ENCODE measurements around the gene FBXL12. TPM values are rescaled to one million over a fixed set of nuclear protein-coding genes. Genes with fewer than 3 reads are reported as not detected.
"Not testable (repeated sequence)": the region's sequence is repeated elsewhere in the genome, so short reads cannot be mapped to it uniquely, and the experiment has no call there.

Gene FBXL12
- total RNA-seq, 1 experiment from 2014 or later: 21.9 TPM

DNA sequence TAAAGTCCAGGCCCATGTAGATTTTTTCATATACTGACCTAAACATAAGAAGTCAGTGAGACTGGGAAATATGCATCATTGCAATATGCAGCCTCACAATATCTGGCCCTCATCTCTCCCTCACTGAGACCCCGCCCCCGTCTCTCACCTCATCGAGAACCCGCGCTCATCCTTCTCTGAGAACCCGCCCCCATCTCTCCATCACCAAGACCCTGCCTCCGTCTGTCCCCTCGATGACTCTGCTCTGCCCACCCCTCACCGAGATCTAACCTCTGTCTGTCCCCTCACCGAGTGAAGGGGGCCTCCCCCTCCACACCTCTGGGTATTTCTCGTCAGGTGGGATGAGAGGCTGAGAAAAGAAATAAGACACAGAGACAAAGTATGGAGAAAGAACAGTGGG, 29.8 kb downstream of the FBXL12 start:
- TF ChIP-seq EZH2 (IDR thresholded peaks at IDR 0.05) (no peak), CBX3 (IDR thresholded peaks at IDR 0.05; ENCODE audit: low read depth) (no peak), EZH2phosphoT487 (IDR thresholded peaks at IDR 0.05; ENCODE audit: borderline replicate concordance) (no peak), SP1 (IDR thresholded peaks at IDR 0.05; ENCODE audit: low read depth) (no peak), ZFX (IDR thresholded peaks at IDR 0.05) (no peak), POLR2AphosphoS5 (IDR thresholded peaks at IDR 0.05; ENCODE audit: low read depth, low read length) (no peak), ZNF274 (IDR thresholded peaks at IDR 0.05; ENCODE audit: low read depth, low read length) (no peak)
- TF ChIP-seq, protein P1, sequence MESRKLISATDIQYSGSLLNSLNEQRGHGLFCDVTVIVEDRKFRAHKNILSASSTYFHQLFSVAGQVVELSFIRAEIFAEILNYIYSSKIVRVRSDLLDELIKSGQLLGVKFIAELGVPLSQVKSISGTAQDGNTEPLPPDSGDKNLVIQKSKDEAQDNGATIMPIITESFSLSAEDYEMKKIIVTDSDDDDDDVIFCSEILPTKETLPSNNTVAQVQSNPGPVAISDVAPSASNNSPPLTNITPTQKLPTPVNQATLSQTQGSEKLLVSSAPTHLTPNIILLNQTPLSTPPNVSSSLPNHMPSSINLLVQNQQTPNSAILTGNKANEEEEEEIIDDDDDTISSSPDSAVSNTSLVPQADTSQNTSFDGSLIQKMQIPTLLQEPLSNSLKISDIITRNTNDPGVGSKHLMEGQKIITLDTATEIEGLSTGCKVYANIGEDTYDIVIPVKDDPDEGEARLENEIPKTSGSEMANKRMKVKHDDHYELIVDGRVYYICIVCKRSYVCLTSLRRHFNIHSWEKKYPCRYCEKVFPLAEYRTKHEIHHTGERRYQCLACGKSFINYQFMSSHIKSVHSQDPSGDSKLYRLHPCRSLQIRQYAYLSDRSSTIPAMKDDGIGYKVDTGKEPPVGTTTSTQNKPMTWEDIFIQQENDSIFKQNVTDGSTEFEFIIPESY (IDR thresholded peaks at IDR 0.05; ENCODE audit: extremely low read depth, insufficient replicate concordance, low read length): no peak
- TF ChIP-seq, protein P2, sequence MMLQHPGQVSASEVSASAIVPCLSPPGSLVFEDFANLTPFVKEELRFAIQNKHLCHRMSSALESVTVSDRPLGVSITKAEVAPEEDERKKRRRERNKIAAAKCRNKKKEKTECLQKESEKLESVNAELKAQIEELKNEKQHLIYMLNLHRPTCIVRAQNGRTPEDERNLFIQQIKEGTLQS (IDR thresholded peaks at IDR 0.05): no peak
- TF ChIP-seq, protein P3, sequence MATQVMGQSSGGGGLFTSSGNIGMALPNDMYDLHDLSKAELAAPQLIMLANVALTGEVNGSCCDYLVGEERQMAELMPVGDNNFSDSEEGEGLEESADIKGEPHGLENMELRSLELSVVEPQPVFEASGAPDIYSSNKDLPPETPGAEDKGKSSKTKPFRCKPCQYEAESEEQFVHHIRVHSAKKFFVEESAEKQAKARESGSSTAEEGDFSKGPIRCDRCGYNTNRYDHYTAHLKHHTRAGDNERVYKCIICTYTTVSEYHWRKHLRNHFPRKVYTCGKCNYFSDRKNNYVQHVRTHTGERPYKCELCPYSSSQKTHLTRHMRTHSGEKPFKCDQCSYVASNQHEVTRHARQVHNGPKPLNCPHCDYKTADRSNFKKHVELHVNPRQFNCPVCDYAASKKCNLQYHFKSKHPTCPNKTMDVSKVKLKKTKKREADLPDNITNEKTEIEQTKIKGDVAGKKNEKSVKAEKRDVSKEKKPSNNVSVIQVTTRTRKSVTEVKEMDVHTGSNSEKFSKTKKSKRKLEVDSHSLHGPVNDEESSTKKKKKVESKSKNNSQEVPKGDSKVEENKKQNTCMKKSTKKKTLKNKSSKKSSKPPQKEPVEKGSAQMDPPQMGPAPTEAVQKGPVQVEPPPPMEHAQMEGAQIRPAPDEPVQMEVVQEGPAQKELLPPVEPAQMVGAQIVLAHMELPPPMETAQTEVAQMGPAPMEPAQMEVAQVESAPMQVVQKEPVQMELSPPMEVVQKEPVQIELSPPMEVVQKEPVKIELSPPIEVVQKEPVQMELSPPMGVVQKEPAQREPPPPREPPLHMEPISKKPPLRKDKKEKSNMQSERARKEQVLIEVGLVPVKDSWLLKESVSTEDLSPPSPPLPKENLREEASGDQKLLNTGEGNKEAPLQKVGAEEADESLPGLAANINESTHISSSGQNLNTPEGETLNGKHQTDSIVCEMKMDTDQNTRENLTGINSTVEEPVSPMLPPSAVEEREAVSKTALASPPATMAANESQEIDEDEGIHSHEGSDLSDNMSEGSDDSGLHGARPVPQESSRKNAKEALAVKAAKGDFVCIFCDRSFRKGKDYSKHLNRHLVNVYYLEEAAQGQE (IDR thresholded peaks at IDR 0.05; ENCODE audit: low read depth): no peak
- TF ChIP-seq, protein P4, sequence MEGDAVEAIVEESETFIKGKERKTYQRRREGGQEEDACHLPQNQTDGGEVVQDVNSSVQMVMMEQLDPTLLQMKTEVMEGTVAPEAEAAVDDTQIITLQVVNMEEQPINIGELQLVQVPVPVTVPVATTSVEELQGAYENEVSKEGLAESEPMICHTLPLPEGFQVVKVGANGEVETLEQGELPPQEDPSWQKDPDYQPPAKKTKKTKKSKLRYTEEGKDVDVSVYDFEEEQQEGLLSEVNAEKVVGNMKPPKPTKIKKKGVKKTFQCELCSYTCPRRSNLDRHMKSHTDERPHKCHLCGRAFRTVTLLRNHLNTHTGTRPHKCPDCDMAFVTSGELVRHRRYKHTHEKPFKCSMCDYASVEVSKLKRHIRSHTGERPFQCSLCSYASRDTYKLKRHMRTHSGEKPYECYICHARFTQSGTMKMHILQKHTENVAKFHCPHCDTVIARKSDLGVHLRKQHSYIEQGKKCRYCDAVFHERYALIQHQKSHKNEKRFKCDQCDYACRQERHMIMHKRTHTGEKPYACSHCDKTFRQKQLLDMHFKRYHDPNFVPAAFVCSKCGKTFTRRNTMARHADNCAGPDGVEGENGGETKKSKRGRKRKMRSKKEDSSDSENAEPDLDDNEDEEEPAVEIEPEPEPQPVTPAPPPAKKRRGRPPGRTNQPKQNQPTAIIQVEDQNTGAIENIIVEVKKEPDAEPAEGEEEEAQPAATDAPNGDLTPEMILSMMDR (IDR thresholded peaks at IDR 0.05 in 2 of 3, conservative IDR thresholded peaks at IDR 0.05 in 1 of 3; ENCODE audit: borderline replicate concordance in 1 of 3, insufficient read depth in 1 of 3, low read depth in 2 of 3, low read length in 2 of 3): no peak

DNA sequence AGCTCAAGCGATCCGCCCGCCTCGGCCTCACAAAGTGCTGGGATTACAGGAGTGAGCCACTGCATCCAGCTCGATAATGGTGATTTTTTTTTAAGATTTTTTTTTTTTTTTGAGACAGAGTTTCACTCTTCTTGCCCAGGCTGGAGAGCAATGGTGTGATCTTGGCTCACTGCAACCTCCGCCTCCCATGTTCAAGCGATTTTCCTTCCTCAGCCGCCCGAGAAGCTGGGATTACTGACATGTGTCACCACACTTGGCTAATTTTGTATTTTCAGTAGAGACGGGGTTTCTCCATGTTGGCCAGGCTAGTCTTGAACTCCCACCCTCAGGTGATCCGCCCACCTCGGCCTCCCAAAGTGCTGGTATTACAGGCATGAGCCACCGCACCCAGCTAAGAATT, 30.3 kb downstream of the FBXL12 start:
- BruUV-seq (replicated peaks); H3K79me2 ChIP-seq (ENCODE audit: insufficient read depth, low read length); H3K9me2 ChIP-seq (ENCODE audit: insufficient read depth); RAD21 ChIA-PET (ENCODE audit: low non-redundant PET in 1 of 2, low total read pairs in 2 of 2, uncharacterized antibody in 2 of 2, unreplicated experiment in 2 of 2); ATAC-seq; H2AFZ ChIP-seq (ENCODE audit: low read depth, low read length, poor library complexity, severe bottlenecking); H3K9ac ChIP-seq (ENCODE audit: low read length); H4K20me1 ChIP-seq (ENCODE audit: insufficient read depth); intact Hi-C loops (cut with micrococcal nuclease); H3K4me2 ChIP-seq (ENCODE audit: low read length); CTCF ChIA-PET; H3K4me1 ChIP-seq (ENCODE audit: control insufficient read depth in 1 of 2, insufficient read depth in 2 of 2, low read length in 2 of 2); DNase-seq (ENCODE audit: low read depth, low spot score); H3K36me3 ChIP-seq (ENCODE audit: control insufficient read depth in 1 of 2, insufficient read depth in 2 of 2, low read length in 2 of 2); H3K4me3 ChIP-seq (replicated peaks in 1 of 2; ENCODE audit: low read depth in 1 of 2, low read length in 2 of 2); H3K27me3 ChIP-seq (ENCODE audit: insufficient read depth, low read length); H3K27ac ChIP-seq (ENCODE audit: low read depth, low read length); POLR2A ChIA-PET; H3K9me3 ChIP-seq (ENCODE audit: control insufficient read depth in 1 of 2, insufficient read depth in 1 of 2, low read depth in 1 of 2, low read length in 2 of 2): not testable (repeated sequence)

More for the DNA sequence above, 29.8 kb downstream of the FBXL12 start:
- ATAC-seq (no peak), DNase-seq (ENCODE audit: low read depth, low spot score) (no peak)
- Histone ChIP-seq H3K27me3 (ENCODE audit: insufficient read depth, low read length) (no peaks in the 10 kb centered on the region), H3K36me3 (ENCODE audit: control insufficient read depth in 1 of 2, insufficient read depth in 2 of 2, low read length in 2 of 2) (no peaks in the 10 kb centered on the region), H3K79me2 (ENCODE audit: insufficient read depth, low read length) (no peaks in the 10 kb centered on the region), H3K4me1 (ENCODE audit: control insufficient read depth in 1 of 2, insufficient read depth in 2 of 2, low read length in 2 of 2) (peaks cover 2 to 7% of the 10 kb centered on the region in 2 experiments; a peak in 2 of 4 replicates), H3K9ac (ENCODE audit: low read length) (no peak overlapping the region), H3K9me2 (ENCODE audit: insufficient read depth) (no peaks in the 10 kb centered on the region), H3K4me2 (ENCODE audit: low read length) (no peak overlapping the region), H4K20me1 (ENCODE audit: insufficient read depth) (no peaks in the 10 kb centered on the region), H3K27ac (ENCODE audit: low read depth, low read length) (no peak overlapping the region), H3K9me3 (ENCODE audit: control insufficient read depth in 1 of 2, insufficient read depth in 1 of 2, low read depth in 1 of 2, low read length in 2 of 2) (peaks cover 0 to 9% of the 10 kb centered on the region in 2 experiments; a peak in 2 of 4 replicates), H2AFZ (ENCODE audit: low read depth, low read length, poor library complexity, severe bottlenecking) (no peak overlapping the region), H3K4me3 (replicated peaks in 1 of 2; ENCODE audit: low read depth in 1 of 2, low read length in 2 of 2) (no peak overlapping the region)
- POLR2A ChIA-PET: no interaction called here
- RAD21 ChIA-PET (ENCODE audit: low non-redundant PET in 1 of 2, low total read pairs in 2 of 2, uncharacterized antibody in 2 of 2, unreplicated experiment in 2 of 2): no interaction called here
- CTCF ChIA-PET: no interaction called here
- intact Hi-C loops (cut with micrococcal nuclease): no loop called here
- no TSS peak for BruUV-seq (replicated peaks)

Measured in HCT116 (cell line).